ENCODE measurements around the gene IDS.
"Not testable (repeated sequence)": the region's sequence is repeated elsewhere in the genome, so short reads cannot be mapped to it uniquely, and the experiment has no call there.

The IDS gene

GRCh38 chrX:149527705-149528104, 22.6 kb upstream of the IDS start:
- peak; percentile 68 for DNase-seq (ENCODE audit: low spot score)

GRCh38 chrX:149526318-149527033, 21.4 kb upstream of the IDS start:
- DNase-seq (ENCODE audit: low spot score) = not testable (repeated sequence)

DNA sequence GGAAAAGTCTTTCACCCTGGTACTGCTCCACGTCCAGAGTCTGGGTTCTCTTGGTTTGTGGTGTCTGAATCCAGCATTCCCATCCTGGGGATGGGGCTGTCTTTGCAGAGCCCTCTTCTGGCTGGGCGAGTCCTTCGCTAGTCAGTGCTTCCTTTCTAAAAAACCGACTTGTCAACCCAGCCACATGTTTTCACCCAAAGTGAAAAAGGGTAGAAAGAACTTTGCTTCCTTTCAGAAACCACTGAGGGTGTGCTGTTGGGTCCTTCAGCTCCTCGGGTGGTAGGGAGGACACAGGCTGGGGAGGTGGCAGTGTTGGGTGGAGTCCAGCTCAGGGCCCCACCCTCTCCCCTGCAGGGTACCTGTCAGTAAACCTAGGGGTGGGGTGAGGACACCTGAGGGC, 20.8 kb upstream of the IDS start:
- peak; percentile 73 for DNase-seq (ENCODE audit: low spot score)

DNA sequence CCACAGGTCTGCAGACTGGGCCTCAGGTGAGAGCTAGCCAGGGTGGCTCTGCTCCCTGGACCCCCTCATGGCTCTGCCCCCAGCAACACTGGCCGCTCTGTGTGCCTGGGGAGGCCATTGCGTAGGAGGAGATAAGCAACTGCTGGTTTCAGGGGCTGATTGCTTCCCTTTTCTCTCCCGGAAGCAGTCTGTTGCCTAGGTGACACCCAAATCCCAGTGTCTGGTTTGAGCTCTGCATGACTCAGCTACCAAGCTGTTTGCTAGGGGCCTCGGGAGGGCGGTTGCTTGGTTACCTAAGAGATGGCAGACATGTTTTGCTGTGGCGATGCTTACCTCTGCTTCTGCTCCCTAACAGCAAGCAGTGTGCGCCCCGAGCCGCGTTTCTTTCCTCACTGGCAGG, 20.3 kb upstream of the IDS start:
- DNase-seq (ENCODE audit: low spot score) = peak; percentile 85

- DNase-seq (ENCODE audit: low spot score) = no peak
These were observed 17.8 kb upstream of the IDS start for GRCh38 chrX:149522916-149523315.

- no peak for DNase-seq (ENCODE audit: low spot score)
These were observed 16.3 kb upstream of the IDS start for GRCh38 chrX:149521438-149521837.

DNA sequence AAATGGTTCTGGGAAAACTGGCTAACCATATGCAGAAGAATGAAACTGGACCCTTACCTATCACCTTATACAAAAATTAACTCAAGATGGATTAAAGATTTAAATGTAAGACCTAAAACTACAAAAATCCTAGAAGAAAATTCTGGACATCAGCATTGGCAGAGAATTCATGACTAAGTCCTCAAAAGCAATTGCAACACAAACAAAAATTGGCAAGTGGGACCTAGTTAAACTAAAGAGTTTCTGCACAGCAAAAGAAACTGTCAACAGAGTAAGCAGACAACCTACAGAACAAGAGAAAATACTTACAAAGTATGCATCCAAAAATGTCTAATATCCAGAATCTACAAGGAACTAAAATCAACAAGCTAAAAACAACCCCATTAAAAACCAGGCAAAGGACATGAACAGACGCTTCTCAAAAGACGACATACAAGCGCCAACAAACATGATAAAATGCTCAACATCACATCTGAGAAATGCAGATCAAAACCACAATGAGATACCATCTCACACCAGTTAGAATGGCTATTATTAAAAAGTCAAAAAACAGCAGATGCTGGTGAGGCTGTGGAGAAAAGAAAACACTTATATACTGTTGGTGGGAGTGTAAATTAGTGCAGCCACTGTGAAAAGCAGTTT, 15.7 kb upstream of the IDS start:
- DNase-seq (ENCODE audit: low spot score) = not testable (repeated sequence)

DNA sequence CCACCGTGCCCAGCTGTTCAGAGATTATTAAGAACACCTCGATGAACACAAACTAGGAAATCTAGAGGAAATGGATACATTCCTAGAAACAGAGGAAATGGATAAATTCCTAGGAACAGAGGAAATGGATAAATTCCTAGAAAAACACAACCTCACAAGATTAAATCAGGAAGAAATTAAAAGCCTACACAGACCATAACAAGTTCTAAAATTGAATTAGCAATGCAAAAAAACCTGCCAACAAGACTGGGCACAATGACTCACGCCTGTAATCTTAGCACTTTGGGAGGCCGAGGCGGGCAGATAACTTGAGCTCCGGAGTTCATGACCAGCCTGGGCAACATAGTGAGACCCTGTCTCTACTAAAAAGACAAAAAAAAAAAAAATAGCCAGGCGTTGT, 13.1 kb upstream of the IDS start:
- no peak for DNase-seq (ENCODE audit: low spot score)

GRCh38 chrX:149517308-149517707, 12.2 kb upstream of the IDS start:
- no peak for DNase-seq (ENCODE audit: low spot score)

GRCh38 chrX:149516604-149517003, 11.5 kb upstream of the IDS start:
- DNase-seq (ENCODE audit: low spot score) = no peak

GRCh38 chrX:149515954-149516602, 11.0 kb upstream of the IDS start:
- DNase-seq (ENCODE audit: low spot score) = no peak

GRCh38 chrX:149513825-149514428, 8.8 kb upstream of the IDS start:
- DNase-seq (ENCODE audit: low spot score) = no peak

DNA sequence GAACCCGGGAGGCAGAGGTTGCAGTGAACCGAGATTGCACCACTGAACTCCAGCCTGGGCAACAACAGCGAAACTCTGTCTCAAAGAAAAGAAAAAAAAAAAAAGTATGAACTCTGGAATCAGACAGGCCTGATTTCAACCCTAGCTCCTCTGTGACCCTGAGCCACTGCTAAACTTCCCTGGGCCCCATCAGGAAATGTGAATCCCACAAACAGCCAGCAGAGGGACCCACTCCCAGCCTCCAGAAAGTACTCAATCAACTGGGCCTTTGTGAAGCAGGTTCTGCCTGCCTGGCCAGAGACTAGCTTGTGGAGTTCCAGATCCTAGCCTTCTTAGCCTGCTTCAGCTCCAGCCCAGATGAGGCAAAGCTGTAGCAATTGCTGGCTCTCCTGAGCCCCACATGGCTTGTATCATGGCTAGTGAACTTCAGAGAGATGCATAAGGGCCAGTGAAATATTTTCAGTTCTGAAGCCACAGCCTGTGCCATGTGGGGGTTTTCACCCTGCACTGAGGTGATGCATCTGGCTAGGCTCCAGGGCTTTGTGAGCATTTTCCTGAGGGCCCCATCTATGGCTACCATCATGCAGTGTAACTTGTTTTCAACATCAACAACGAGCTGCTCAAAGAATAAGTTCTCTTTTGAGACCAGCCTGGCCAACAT, 7.2 kb upstream of the IDS start:
- peak; percentile 69 for DNase-seq (ENCODE audit: low spot score)

DNA sequence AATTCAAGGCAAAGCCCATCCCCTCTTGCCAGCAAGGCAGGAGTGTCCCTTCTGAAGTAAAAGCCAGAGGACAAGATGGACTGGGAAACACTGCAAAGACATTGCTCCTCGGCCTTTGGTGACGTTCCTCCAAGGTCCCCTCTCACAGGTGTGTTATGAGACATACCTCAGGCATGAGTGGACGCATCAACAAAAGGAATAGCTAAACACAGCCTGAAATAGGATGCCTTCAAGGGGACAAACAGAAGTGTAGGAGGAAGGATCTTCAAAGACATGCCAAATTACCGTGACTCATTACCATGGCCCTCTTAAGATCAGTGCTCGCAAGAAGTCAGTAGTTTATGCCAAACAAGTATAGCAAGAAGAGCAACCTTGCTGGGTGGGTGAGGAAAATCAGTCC, 6.0 kb upstream of the IDS start:
- DNase-seq (ENCODE audit: low spot score) = no peak

- peak; percentile 20 for DNase-seq (ENCODE audit: low spot score)
These were observed 5.3 kb upstream of the IDS start for GRCh38 chrX:149510386-149510785.

DNA sequence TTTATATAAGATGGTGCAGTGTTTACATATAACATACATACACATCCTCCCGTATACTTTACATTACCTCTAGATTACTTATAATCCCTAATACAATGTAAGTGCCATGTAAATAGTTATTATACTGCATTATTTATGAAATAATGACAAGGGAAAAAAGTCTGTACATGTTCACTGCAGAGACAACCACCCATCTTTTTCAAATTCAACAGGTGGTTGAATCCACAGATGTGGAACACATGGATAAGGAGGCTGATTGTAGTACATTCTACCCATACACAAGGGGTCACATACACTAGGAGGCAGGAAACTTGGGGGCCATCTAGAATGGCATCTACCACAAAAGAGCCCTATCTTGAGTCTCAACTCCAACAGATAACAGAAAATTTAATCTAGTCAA, 3.4 kb upstream of the IDS start:
- no peak for DNase-seq (ENCODE audit: low spot score)

GRCh38 chrX:149506349-149506748, 1.2 kb upstream of the IDS start:
- no peak for DNase-seq (ENCODE audit: low spot score)

DNA sequence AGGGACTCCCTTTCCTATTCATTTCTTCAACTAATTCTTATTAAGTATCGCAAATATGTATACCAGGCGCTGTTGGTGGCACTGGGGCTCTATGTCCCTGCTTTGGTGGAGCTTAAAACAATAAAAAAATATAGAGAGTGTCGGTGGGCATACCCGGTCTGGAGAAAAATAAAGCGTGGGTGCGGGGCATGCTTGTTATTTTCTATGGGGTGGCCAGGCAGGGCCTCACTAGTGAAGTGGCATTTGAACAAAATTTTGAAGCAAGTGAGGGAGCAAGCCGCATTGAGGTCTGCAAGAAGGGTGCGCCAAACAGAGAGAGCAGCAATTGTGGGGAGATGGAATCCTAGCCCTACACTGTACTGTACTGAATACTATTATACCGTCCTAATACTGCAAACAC, 565 bp upstream of the IDS start:
- no peak for DNase-seq (ENCODE audit: low spot score)

GRCh38 chrX:149504226-149504914, 736 bp downstream of the IDS start:
- peak; percentile 84 for DNase-seq (ENCODE audit: low spot score)

DNA sequence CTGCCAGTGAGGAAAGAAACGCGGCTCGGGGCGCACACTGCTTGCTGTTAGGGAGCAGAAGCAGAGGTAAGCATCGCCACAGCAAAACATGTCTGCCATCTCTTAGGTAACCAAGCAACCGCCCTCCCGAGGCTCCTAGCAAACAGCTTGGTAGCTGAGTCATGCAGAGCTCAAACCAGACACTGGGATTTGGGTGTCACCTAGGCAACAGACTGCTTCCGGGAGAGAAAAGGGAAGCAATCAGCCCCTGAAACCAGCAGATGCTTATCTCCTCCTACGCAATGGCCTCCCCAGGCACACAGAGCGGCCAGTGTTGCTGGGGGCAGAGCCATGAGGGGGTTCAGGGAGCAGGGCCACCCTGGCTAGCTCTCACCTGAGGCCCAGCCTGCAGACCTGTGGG, 1.7 kb downstream of the IDS start:
- DNase-seq (ENCODE audit: low spot score) = peak; percentile 81

DNA sequence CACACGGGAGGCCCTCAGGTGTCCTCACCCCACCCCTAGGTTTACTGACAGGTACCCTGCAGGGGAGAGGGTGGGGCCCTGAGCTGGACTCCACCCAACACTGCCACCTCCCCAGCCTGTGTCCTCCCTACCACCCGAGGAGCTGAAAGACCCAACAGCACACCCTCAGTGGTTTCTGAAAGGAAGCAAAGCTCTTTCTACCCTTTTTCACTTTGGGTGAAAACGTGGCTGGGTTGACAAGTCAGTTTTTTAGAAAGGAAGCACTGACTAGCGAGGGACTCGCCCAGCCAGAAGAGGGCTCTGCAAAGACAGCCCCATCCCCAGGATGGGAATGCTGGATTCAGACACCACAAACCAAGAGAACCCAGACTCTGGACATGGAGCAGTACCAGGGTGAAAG, 2.2 kb downstream of the IDS start:
- peak; percentile 40 for DNase-seq (ENCODE audit: low spot score)

- no peak for DNase-seq (ENCODE audit: low spot score)
These were observed 5.3 kb downstream of the IDS start for GRCh38 chrX:149499766-149500165.
